ENCODE measurements around the gene DUSP16.

GRCh38 chr12:12539028-12539810 lies 23.4 kb downstream of the DUSP16 start:
- no peak for TF ChIP-seq CTCF (IDR thresholded peaks at IDR 0.05; ENCODE audit: insufficient read depth, low read length)
- no peak for TF ChIP-seq REST (IDR thresholded peaks at IDR 0.05; ENCODE audit: insufficient replicate concordance, low read depth)
- TF ChIP-seq GABPA (IDR thresholded peaks at IDR 0.05; ENCODE audit: low read depth) = no peak
- TF ChIP-seq POLR2AphosphoS5 (IDR thresholded peaks at IDR 0.05; ENCODE audit: low read depth) = no peak
